Activated naive CD4-positive, alpha-beta T cell treated with anti-CD3 and anti-CD28 coated beads for 36 hours (primary cell): ENCODE measurements around the gene SYNE2. TPM values are rescaled to one million over a fixed set of nuclear protein-coding genes. Genes with fewer than 3 reads are reported as not detected.

ENCODE experiments used
- CTCF ChIA-PET: fragments of 350-600 bp; sonication (Branson Sonifier 250); formaldehyde crosslinking; loops from one replicate; lab custom pipeline; 2021; ENCODE audit warnings: antibody characterized with exemption; lab: Charles Lee
- DNase-seq: peaks from one replicate; pipeline ENCODE4 v3.0.0-alpha.2; 2020
- H3K27ac Mint-ChIP-seq: one replicate; pipeline ENCODE4 v1.8.0; 2021; ENCODE audit warnings: mild to moderate bottlenecking, mixed read lengths
- H3K27me3 Mint-ChIP-seq: one replicate; pipeline ENCODE4 v1.8.0; 2021; ENCODE audit warnings: low read depth, mixed read lengths
- H3K36me3 Mint-ChIP-seq: one replicate; pipeline ENCODE4 v1.8.0; 2021; ENCODE audit warnings: low read depth, mixed read lengths
- H3K4me1 Mint-ChIP-seq: one replicate; pipeline ENCODE4 v1.8.0; 2021; ENCODE audit warnings: low read depth, mixed read lengths
- H3K4me3 Mint-ChIP-seq: one replicate; pipeline ENCODE4 v1.8.0; 2021; ENCODE audit warnings: mild to moderate bottlenecking, moderate library complexity, mixed read lengths
- H3K9me3 Mint-ChIP-seq: one replicate; pipeline ENCODE4 v1.8.0; 2021; ENCODE audit warnings: mixed read lengths
- intact Hi-C: fragments of 100-400 bp; cut with micrococcal nuclease; formaldehyde crosslinking; loops from one replicate; pipeline ENCODE4 v1.15.1; 2023
- total RNA-seq, 2 experiments: library from RNA; stranded (reverse); gene quantifications; one replicate each; pipeline ENCODE4 v1.2.3, GENCODE V29; 2021

Gene SYNE2
- total RNA-seq, 2 experiments from 2014 or later: 22.1 to 22.3 TPM

DNA sequence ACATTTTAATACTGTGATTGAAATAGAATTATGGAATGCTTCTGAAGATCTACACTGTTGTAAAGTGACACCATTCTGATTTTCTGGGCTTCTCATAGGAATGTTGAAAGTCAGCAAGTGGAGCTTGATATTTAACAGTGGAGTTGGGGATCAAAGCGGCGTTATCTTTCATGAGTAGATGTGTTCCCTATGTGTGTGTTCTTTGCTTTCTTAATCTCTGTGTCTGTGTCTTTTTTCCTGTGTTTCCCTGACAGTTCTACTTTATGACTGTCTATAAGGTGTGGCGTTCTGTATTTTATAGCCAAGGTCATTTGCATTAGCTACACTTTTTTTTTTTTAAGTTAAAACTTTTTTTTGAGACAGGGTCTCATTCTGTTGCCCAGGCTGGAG, 24.7 kb downstream of the SYNE2 start:
- Mint-ChIP-seq H3K27me3 (no peaks in the 10 kb centered on the region), H3K4me3 (no peak overlapping the region), H3K4me1 (peaks cover 23% of the 10 kb centered on the region), H3K36me3 (no peaks in the 10 kb centered on the region), H3K9me3 (no peaks in the 10 kb centered on the region), H3K27ac (no peak overlapping the region)
- intact Hi-C loops: no loop called here
- no peak for DNase-seq
- CTCF ChIA-PET: interaction anchor here (0.6 kb wide), 2 partner anchors 59 to 426 kb away, joined by 3 read pairs; no protein-coding TSS in a partner anchor

DNA sequence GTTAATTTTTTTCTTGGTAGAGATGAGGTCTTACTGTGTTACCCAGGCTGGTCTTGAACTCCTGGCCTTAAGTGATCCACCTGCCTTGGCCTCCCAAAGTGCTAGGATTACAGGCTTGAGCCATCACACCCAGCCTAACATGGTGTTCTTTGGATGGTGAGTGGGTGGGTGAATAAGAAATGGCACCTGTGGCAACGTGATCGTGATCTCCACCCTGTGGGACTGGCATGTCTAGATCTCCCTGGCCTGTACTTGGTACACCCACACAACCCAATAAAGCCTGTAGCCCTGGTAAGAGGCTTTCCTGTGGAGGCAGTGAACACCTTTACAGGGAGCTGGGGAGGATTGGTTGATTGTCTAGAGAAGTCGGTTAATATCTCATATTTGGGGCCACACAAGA, 25.2 kb downstream of the SYNE2 start:
- intact Hi-C loops: no loop called here
- CTCF ChIA-PET: interaction anchor here (0.6 kb wide), 1 partner anchor 426 kb away, joined by 3 read pairs; no protein-coding TSS in a partner anchor

GRCh38 chr14:63878792-63879191, 26.0 kb downstream of the SYNE2 start:
- no peak overlapping the region for H3K27ac Mint-ChIP-seq
- CTCF ChIA-PET: no interaction called here
- H3K27me3 Mint-ChIP-seq: no peaks in the 10 kb centered on the region
- H3K4me1 Mint-ChIP-seq: peaks cover 20% of the 10 kb centered on the region
- DNase-seq: no peak
- no peak overlapping the region for H3K4me3 Mint-ChIP-seq
- H3K36me3 Mint-ChIP-seq: no peaks in the 10 kb centered on the region
- H3K9me3 Mint-ChIP-seq: no peaks in the 10 kb centered on the region
- intact Hi-C loops: no loop called here

More for the DNA sequence above, 25.2 kb downstream of the SYNE2 start:
- no peaks in the 10 kb centered on the region for H3K36me3 Mint-ChIP-seq
- peaks cover 20% of the 10 kb centered on the region for H3K4me1 Mint-ChIP-seq
- H3K27me3 Mint-ChIP-seq: no peaks in the 10 kb centered on the region
- no peak overlapping the region for H3K27ac Mint-ChIP-seq
- H3K4me3 Mint-ChIP-seq: no peak overlapping the region
- no peaks in the 10 kb centered on the region for H3K9me3 Mint-ChIP-seq
- no peak for DNase-seq

DNA sequence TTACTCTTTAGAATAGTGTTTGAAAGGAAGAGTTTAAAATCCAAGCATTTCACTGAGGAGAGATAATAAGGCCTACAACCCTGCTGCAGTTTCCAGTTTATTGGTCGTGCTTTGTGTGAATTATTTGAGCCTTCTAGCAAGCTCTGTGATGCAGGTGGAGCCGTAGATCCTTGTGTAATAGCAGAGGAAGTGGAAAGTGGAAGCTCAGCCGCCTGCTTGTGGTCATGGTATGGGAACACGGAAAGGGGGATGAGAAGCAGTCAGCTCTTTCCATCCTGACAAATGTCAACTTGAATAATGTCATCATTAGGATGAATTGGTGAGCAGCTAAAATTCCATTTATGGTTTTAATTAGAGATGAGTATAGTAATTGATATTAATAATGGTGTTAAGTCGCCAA, 29.1 kb downstream of the SYNE2 start:
- no peaks in the 10 kb centered on the region for H3K27me3 Mint-ChIP-seq
- no peak overlapping the region for H3K4me3 Mint-ChIP-seq
- H3K9me3 Mint-ChIP-seq: no peaks in the 10 kb centered on the region
- H3K27ac Mint-ChIP-seq: no peak overlapping the region
- CTCF ChIA-PET: interaction anchor here (0.6 kb wide), 1 partner anchor 164 kb away, joined by 5 read pairs; no protein-coding TSS in a partner anchor
- H3K4me1 Mint-ChIP-seq: peaks cover 5% of the 10 kb centered on the region
- H3K36me3 Mint-ChIP-seq: no peaks in the 10 kb centered on the region
- DNase-seq: no peak
- intact Hi-C loops: no loop called here

DNA sequence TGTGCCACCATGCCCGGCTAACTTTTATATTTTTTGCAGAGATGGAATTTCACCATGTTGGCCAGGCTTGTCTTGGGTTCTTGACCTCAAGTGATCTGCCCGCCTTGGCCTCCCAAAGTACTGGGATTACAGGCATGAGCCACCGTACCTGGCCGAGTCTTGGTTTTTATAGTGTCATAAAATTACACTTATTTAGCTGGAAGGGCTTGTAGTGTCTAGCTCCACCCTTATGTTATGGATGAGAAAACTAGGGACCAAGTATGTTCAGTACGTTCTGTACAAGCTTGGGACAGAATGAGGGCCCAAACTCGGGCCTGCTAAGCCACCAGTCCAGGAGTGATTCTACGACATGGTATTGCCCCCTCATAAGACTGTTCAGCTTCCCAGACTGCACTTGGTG, 35.1 kb downstream of the SYNE2 start:
- no peak overlapping the region for H3K4me3 Mint-ChIP-seq
- CTCF ChIA-PET: interaction anchor here (1.4 kb wide), 1 partner anchor 14 kb away, joined by 3 read pairs; no protein-coding TSS in a partner anchor
- no peaks in the 10 kb centered on the region for H3K9me3 Mint-ChIP-seq
- peaks cover 16% of the 10 kb centered on the region for H3K4me1 Mint-ChIP-seq
- H3K27ac Mint-ChIP-seq: no peak overlapping the region
- intact Hi-C loops: no loop called here
- peaks cover 1% of the 10 kb centered on the region for H3K36me3 Mint-ChIP-seq
- H3K27me3 Mint-ChIP-seq: no peaks in the 10 kb centered on the region
- DNase-seq: no peak

GRCh38 chr14:63890553-63890952, 37.7 kb downstream of the SYNE2 start:
- no peak overlapping the region for H3K27ac Mint-ChIP-seq
- no peak for DNase-seq
- intact Hi-C loops: no loop called here
- no peak overlapping the region for H3K4me3 Mint-ChIP-seq
- CTCF ChIA-PET: no interaction called here
- H3K27me3 Mint-ChIP-seq: no peaks in the 10 kb centered on the region
- peaks cover 1% of the 10 kb centered on the region for H3K36me3 Mint-ChIP-seq
- H3K4me1 Mint-ChIP-seq: peaks cover 16% of the 10 kb centered on the region
- H3K9me3 Mint-ChIP-seq: no peaks in the 10 kb centered on the region

DNA sequence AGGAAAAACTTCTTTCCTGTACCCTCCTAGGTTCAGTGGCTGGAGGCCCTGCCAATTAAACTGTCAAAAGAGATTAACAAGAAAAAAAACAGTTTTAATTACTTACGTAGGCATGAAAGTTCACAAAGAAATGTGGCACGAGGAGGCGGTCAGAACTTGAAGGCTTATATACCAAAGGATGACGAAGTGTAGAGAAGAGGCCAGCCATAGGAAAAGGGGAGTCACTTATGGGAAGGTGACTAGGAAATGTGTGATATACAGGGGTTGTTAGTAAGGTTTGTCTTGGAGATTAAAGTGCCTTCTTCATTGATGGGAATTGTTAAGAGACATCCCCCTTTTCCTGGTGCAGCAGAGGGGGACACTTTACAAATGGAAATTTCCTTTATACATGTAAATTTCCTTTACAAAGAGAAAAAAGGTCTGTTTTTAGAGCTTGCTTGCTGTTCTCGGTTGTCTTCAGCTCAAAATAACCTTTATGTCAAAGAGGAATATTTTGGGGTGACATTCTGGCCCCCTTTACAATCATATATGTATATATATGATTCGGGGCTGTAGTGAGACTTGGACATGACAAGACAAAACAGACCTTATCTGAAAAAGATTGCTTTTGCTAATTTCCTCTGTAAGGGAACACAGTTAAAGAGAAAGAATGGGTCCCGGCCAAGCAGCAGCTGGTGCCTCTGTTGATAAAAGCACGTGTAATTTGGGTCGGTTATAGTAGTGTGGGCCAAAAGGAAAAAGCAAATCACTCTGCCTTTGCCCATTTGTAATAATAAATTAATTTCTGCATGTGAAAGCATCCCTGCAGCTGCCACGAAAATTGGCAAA, 38.6 kb downstream of the SYNE2 start:
- Mint-ChIP-seq H3K27ac (no peak overlapping the region), H3K9me3 (no peaks in the 10 kb centered on the region), H3K4me3 (no peak overlapping the region), H3K27me3 (no peaks in the 10 kb centered on the region), H3K4me1 (peaks cover 16% of the 10 kb centered on the region), H3K36me3 (peaks cover 1% of the 10 kb centered on the region)
- intact Hi-C loops: no loop called here
- CTCF ChIA-PET: no interaction called here
- DNase-seq: no peak

DNA sequence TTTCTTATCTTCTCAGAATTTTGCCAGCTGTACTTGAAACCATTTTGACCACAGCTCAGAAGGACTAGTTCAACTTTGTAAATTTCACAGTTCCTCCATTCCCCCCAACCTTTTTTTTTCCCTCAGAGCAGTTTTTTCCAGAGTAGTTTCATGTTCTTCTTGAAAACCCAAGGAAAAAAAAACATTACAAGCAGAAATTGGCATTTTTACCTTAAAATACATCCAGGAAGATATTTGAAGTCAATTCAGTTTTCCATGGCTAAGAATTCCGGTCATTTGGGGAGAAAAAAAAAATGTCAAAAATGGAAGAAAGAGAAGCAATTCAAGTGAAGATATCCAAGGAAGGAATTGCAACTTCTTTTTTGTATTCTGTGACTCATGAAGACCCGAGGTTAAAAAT, 39.5 kb downstream of the SYNE2 start:
- intact Hi-C loops: no loop called here
- no peak overlapping the region for H3K27ac Mint-ChIP-seq
- no peaks in the 10 kb centered on the region for H3K9me3 Mint-ChIP-seq
- H3K4me3 Mint-ChIP-seq: no peak overlapping the region
- no peak for DNase-seq
- no peaks in the 10 kb centered on the region for H3K27me3 Mint-ChIP-seq
- peaks cover 1% of the 10 kb centered on the region for H3K36me3 Mint-ChIP-seq
- peaks cover 16% of the 10 kb centered on the region for H3K4me1 Mint-ChIP-seq
- CTCF ChIA-PET: no interaction called here

- Mint-ChIP-seq H3K36me3 (peaks cover 1% of the 10 kb centered on the region), H3K4me3 (no peak overlapping the region), H3K4me1 (peaks cover 18% of the 10 kb centered on the region), H3K9me3 (no peaks in the 10 kb centered on the region), H3K27me3 (no peaks in the 10 kb centered on the region), H3K27ac (no peak overlapping the region)
- intact Hi-C loops: no loop called here
- CTCF ChIA-PET: interaction anchor here (0.8 to 1.0 kb wide), 2 partner anchors 8 to 19 kb away, joined by 3 to 4 read pairs; no protein-coding TSS in a partner anchor
- no peak for DNase-seq
Measured at GRCh38 chr14:63893701-63894458, 41.1 kb downstream of the SYNE2 start.

DNA sequence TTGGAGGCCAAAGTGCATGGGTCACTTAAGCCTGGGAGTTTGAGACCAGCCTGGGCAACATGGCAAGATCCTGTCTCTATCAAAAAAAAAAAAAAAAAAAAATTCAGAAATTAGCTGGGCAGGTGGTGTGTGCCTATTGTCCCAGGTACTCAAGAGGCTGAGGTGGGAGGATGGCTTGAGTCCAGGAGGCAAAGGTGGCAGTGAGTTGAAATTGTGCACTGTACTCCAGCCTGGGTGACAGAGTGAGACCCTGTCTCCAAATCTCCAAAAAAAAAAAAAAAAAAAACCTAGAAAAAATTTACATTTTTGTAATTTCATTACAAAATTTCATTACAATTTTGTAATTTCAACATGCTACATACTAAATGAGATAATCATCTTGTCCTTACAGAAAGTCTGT, 42.7 kb downstream of the SYNE2 start:
- intact Hi-C loops: no loop called here
- no peak for DNase-seq
- H3K27me3 Mint-ChIP-seq: no peaks in the 10 kb centered on the region
- no peak overlapping the region for H3K4me3 Mint-ChIP-seq
- H3K36me3 Mint-ChIP-seq: peaks cover 3% of the 10 kb centered on the region
- H3K9me3 Mint-ChIP-seq: no peaks in the 10 kb centered on the region
- H3K4me1 Mint-ChIP-seq: peaks cover 21% of the 10 kb centered on the region
- H3K27ac Mint-ChIP-seq: no peak overlapping the region
- CTCF ChIA-PET: no interaction called here

DNA sequence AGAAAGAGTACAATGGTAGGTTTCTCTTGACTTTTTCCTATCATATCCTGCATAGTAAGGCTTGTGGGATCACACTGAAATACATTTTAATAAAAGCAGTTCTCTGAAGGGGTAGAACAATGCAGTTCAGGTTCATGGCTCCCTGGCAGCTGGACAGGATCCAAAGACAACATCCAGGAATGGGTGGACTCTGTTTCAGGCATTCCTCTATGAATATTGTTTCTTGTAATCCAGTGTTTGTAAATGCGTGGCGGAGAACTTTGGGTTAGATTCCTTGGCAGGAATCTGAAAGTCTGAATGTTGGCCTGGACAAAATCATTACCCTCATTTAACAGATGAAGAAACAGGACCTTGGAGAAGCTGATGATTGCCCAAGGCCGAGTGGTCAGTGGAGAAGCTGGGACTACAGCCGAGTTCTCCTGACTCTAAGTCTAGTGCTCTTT, 43.5 kb downstream of the SYNE2 start:
- peaks cover 18% of the 10 kb centered on the region for H3K4me1 Mint-ChIP-seq
- H3K36me3 Mint-ChIP-seq: peaks cover 4% of the 10 kb centered on the region
- no peak overlapping the region for H3K4me3 Mint-ChIP-seq
- no peaks in the 10 kb centered on the region for H3K27me3 Mint-ChIP-seq
- CTCF ChIA-PET: interaction anchor here (0.6 kb wide), 1 partner anchor 27 kb away, joined by 4 read pairs; no protein-coding TSS in a partner anchor
- H3K27ac Mint-ChIP-seq: no peak overlapping the region
- no peaks in the 10 kb centered on the region for H3K9me3 Mint-ChIP-seq
- DNase-seq: no peak
- intact Hi-C loops: no loop called here

- Mint-ChIP-seq H3K36me3 (peaks cover 4% of the 10 kb centered on the region), H3K9me3 (no peaks in the 10 kb centered on the region), H3K27ac (no peak overlapping the region), H3K4me1 (peaks cover 17% of the 10 kb centered on the region), H3K4me3 (no peak overlapping the region), H3K27me3 (no peaks in the 10 kb centered on the region)
- CTCF ChIA-PET: interaction anchor here (0.7 to 1.2 kb wide), 2 partner anchors 9 to 375 kb away, joined by 3 to 5 read pairs; no protein-coding TSS in a partner anchor
- DNase-seq: no peak
- intact Hi-C loops: no loop called here
Measured at GRCh38 chr14:63897721-63898163, 44.9 kb downstream of the SYNE2 start.
